Activated CD8-positive, alpha-beta T cell treated with anti-CD3 and anti-CD28 coated beads for 36 hours (primary cell): Measurements from ENCODE around the gene CA7. TPM values are rescaled to one million over a fixed set of nuclear protein-coding genes. Genes with fewer than 3 reads are reported as not detected.

Source experiments
- ATAC-seq: fragments of 200-7000 bp; cut with Tn5 transposase; one replicate; pipeline ENCODE4 v1.10.0; 2021; ENCODE audit warnings: mild to moderate bottlenecking, moderate library complexity
- CTCF ChIA-PET: fragments of 350-600 bp; sonication (Branson Sonifier 250); formaldehyde crosslinking; loops from one replicate; lab custom pipeline; 2021; ENCODE audit warnings: antibody characterized with exemption; lab: Charles Lee
- POLR2A ChIA-PET: fragments of 350-600 bp; sonication (Branson Sonifier 250); formaldehyde crosslinking; loops from one replicate; lab custom pipeline; 2021; ENCODE audit warnings: antibody characterized with exemption; lab: Charles Lee
- DNase-seq: peaks from one replicate; pipeline ENCODE4 v3.0.0-alpha.2; 2020
- H3K27ac Mint-ChIP-seq: one replicate; pipeline ENCODE4 v1.8.0; 2021; ENCODE audit warnings: mild to moderate bottlenecking, mixed read lengths
- H3K27me3 Mint-ChIP-seq: one replicate; pipeline ENCODE4 v1.8.0; 2021; ENCODE audit warnings: mixed read lengths
- H3K36me3 Mint-ChIP-seq: one replicate; pipeline ENCODE4 v1.8.0; 2021; ENCODE audit warnings: low read depth, mixed read lengths
- H3K4me1 Mint-ChIP-seq: one replicate; pipeline ENCODE4 v1.8.0; 2021; ENCODE audit warnings: low read depth, mixed read lengths
- H3K4me3 Mint-ChIP-seq: one replicate; pipeline ENCODE4 v1.8.0; 2021; ENCODE audit warnings: mild to moderate bottlenecking, moderate library complexity, mixed read lengths
- H3K9me3 Mint-ChIP-seq: one replicate; pipeline ENCODE4 v1.8.0; 2021; ENCODE audit warnings: mixed read lengths
- CTCF ChIP-seq: fragments of 200-600 bp; IDR thresholded peaks from one replicate; pipeline ENCODE4 v1.8.0; 2022; ENCODE audit warnings: antibody characterized with exemption, mild to moderate bottlenecking
- intact Hi-C: fragments of 100-400 bp; cut with micrococcal nuclease; formaldehyde crosslinking; loops from one replicate; pipeline ENCODE4 v1.10.0; 2022
- total RNA-seq, 2 experiments: library from RNA; stranded (reverse); gene quantifications; one replicate each; pipeline ENCODE4 v1.2.3, GENCODE V29; 2021

The CA7 gene
- total RNA-seq, 2 experiments from 2014 or later: 0.27 TPM; not detected in 1

- no peak for TF ChIP-seq CTCF
- intact Hi-C loops: no loop called here
- Mint-ChIP-seq H3K27me3 (no peaks in the 10 kb centered on the region), H3K4me1 (peaks cover 24% of the 10 kb centered on the region), H3K9me3 (no peaks in the 10 kb centered on the region), H3K4me3 (no peak overlapping the region), H3K27ac (no peak overlapping the region), H3K36me3 (peaks cover 43% of the 10 kb centered on the region)
- ChIA-PET POLR2A (interaction anchor here (0.6 to 1.4 kb wide), 4 partner anchors 10 to 74 kb away, joined by 3 read pairs; partner anchors contain the start of gene PDP2), CTCF (interaction anchor here (1.1 to 11.8 kb wide), 3 partner anchors 9 to 72 kb away, joined by 3 to 214 read pairs (median 10); partner anchors contain the start of gene DYNC1LI2)
- ATAC-seq: no peak
- DNase-seq: no peak
These were observed 20.2 kb upstream of the CA7 start for GRCh38 chr16:66824006-66824405.

- intact Hi-C loops: loop anchor here (5.0 kb wide), 1 partner anchor 37 kb away; no protein-coding TSS in a partner anchor
- H3K27me3 Mint-ChIP-seq: no peaks in the 10 kb centered on the region
- POLR2A ChIA-PET: interaction anchor here (0.6 to 2.6 kb wide), 15 partner anchors 10 to 423 kb away, joined by 3 to 14 read pairs (median 3); partner anchors contain the start of gene PDP2
- peak within 1 kb of the TSS; percentile 73 for H3K4me3 Mint-ChIP-seq
- no peaks in the 10 kb centered on the region for H3K9me3 Mint-ChIP-seq
- DNase-seq (peak; percentile 88), ATAC-seq (peak; percentile 98)
- peak; percentile 98 for TF ChIP-seq CTCF
- peaks cover 23% of the 10 kb centered on the region for H3K36me3 Mint-ChIP-seq
- CTCF ChIA-PET: interaction anchor here (0.6 to 11.8 kb wide), 64 partner anchors 9 to 424 kb away, joined by 3 to 214 read pairs (median 4); partner anchors contain the start of genes CA7, CIAO2B, CMTM4 and DYNC1LI2
- peaks cover 32% of the 10 kb centered on the region for H3K4me1 Mint-ChIP-seq
- H3K27ac Mint-ChIP-seq: peak within 1 kb of the TSS; percentile 78
These were observed 13.5 kb upstream of the CA7 start, which contains the start of gene NAE1 for GRCh38 chr16:66830422-66831404. Gene NAE1 (minus strand): TSS chr16:66830976. CDS start chr16:66830899, 77 bp downstream.

GRCh38 chr16:66832190-66832589, 12.0 kb upstream of the CA7 start:
- peaks cover 25% of the 10 kb centered on the region for H3K4me1 Mint-ChIP-seq
- H3K9me3 Mint-ChIP-seq: no peaks in the 10 kb centered on the region
- intact Hi-C loops: loop anchor here (5.0 kb wide), 1 partner anchor 35 kb away; no protein-coding TSS in a partner anchor
- no peak for DNase-seq
- no peak for TF ChIP-seq CTCF
- H3K36me3 Mint-ChIP-seq: peaks cover 15% of the 10 kb centered on the region
- ATAC-seq: no peak
- ChIA-PET POLR2A (interaction anchor here (1.2 kb wide), 1 partner anchor 28 kb away, joined by 3 read pairs; no protein-coding TSS in a partner anchor), CTCF (interaction anchor here (0.9 to 11.8 kb wide), 8 partner anchors 12 to 135 kb away, joined by 3 to 214 read pairs (median 18); partner anchors contain the start of gene CMTM4)
- peaks cover 1% of the 10 kb centered on the region for H3K27me3 Mint-ChIP-seq
- H3K4me3 Mint-ChIP-seq: no peak overlapping the region
- no peak overlapping the region for H3K27ac Mint-ChIP-seq

GRCh38 chr16:66832661-66833305, 11.4 kb upstream of the CA7 start:
- Mint-ChIP-seq H3K27ac (no peak overlapping the region), H3K27me3 (peaks cover 1% of the 10 kb centered on the region), H3K9me3 (no peaks in the 10 kb centered on the region), H3K4me3 (no peak overlapping the region), H3K36me3 (peaks cover 12% of the 10 kb centered on the region), H3K4me1 (peaks cover 22% of the 10 kb centered on the region)
- ATAC-seq: no peak
- ChIA-PET POLR2A (no interaction called here), CTCF (interaction anchor here (1.1 to 11.8 kb wide), 8 partner anchors 8 to 41 kb away, joined by 3 to 214 read pairs (median 3); no protein-coding TSS in a partner anchor)
- TF ChIP-seq CTCF: no peak
- no peak for DNase-seq
- intact Hi-C loops: loop anchor here (5.0 kb wide), 1 partner anchor 35 kb away; no protein-coding TSS in a partner anchor
